Measurements from ENCODE around the gene KIAA1755. TPM values are rescaled to one million over a fixed set of nuclear protein-coding genes. Genes with fewer than 3 reads are reported as not detected.

The KIAA1755 gene
- polyA plus RNA-seq (2013, experiment 1 of 2; ENCODE audit: insufficient read length) = 1.3 TPM
- polyA plus RNA-seq (2013, experiment 2 of 2; ENCODE audit: insufficient read length) = 2.1 TPM

DNA sequence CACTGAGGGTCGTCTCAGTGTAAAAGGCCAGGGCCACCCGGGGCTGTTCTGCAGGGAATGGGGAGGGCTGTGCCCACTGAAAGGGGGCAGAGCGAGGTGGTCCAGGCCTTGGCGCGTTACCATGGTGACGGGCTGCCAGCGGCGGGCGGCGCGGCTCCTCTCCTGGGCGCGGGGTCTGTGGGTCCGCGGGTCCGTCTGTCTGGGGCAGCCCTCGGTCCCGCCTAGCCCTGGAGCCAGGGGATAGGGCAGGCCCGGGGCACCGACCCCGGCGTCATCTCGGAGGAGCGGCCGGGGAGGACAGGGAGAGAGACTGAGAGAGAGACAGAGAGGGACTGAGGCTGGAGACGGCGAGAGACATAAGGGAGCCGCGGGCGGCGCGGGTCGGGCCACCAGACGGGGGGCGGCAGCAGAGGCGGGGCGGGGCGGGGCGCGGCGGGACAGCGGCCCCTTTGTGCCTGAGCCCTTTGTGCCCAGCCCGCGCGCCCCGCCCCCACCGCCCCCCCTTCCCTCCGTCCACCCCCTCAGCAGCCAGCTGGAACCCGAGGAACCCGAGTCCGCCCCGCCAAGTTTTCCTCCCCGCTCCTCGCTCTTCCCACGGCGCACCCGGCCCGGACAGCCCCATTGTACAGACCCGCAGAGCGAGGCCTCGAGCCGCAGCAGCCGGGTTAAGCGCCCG is at the start of gene KIAA1755:
Gene KIAA1755, minus strand, starts transcription at position 358 of the 676 bp plus-strand sequence. Its CDS starts 235 bp downstream, at position 123.
- no peak for DNase-seq

- no peak for DNase-seq
Measured at GRCh38 chr20:38308447-38308846, 47.9 kb upstream of the KIAA1755 start.

- DNase-seq = no peak
Measured at GRCh38 chr20:38308047-38308438, 47.5 kb upstream of the KIAA1755 start.

GRCh38 chr20:38307371-38308046 is 47.0 kb upstream of the KIAA1755 start:
- DNase-seq = peak; percentile 73

- no peak for DNase-seq
Measured at GRCh38 chr20:38306379-38306778, 45.8 kb upstream of the KIAA1755 start.

GRCh38 chr20:38305541-38305940 is 45.0 kb upstream of the KIAA1755 start:
- DNase-seq = no peak

- peak; percentile 21 for DNase-seq
Measured at GRCh38 chr20:38304845-38305447, 44.4 kb upstream of the KIAA1755 start.

GRCh38 chr20:38303908-38304379 is 43.4 kb upstream of the KIAA1755 start, which contains the start of gene BPI:
BPI (plus strand) TSS chr20:38304156; CDS start chr20:38304224, 68 bp downstream.
- DNase-seq = peak; percentile 64

DNA sequence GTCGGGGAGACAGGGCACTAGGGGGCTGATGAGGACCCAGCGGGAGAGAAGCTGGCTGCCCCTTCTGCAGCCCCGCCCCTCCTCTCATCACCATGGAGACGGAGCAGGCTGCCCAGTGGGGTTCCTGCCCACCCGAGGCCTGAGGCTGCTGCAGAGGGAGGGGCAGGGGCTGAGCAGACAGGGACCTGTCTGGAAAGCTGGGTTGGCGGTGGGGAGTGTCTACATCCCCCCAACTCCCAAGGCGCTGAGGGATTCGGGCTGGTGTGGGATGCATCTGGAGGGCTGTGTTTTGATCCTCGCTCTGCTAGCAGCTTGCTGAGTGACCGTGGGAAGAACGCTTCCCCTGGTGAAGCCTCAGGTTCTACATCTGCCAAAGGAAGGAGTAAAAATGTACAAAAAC is 42.3 kb upstream of the KIAA1755 start:
- no peak for DNase-seq

DNA sequence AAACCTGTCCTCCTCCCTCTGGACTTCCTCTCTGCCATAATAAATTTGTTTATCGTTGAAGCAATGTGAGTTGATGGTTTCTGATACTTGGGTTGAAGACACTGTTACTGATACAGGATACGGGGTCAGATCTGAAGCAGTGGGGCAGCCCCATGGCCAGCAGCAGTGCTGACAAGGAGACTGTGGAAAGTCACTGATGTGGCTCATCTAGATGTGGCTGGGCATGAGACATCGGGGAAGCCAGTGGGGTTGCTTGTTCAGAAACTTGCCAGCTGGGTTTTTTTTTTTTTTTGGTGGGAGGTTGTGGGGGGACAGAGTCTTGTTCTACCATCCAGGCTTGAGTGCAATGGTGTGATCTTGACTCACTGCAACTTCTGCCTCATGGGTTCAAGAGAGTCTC is 40.8 kb upstream of the KIAA1755 start:
- no peak for DNase-seq

DNA sequence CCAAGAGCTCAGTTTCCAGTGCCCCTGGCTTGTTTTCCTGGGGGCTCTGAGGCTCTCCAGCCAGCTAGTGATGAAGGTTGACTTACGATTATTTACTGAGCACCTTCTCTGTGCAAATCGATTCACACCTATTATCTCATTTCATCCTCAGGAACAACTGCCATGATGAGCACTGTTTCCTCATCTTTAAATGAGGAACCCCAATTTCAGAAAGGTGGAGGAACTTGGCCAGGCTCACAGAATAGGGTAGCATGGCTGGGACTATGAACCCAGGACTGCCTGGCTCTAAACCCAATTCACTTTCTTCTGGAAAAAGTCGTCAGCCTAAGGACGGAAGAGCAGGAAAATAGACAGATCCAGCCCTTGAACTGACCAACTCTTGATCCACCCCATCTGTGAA is 39.9 kb upstream of the KIAA1755 start:
- no peak for DNase-seq

DNA sequence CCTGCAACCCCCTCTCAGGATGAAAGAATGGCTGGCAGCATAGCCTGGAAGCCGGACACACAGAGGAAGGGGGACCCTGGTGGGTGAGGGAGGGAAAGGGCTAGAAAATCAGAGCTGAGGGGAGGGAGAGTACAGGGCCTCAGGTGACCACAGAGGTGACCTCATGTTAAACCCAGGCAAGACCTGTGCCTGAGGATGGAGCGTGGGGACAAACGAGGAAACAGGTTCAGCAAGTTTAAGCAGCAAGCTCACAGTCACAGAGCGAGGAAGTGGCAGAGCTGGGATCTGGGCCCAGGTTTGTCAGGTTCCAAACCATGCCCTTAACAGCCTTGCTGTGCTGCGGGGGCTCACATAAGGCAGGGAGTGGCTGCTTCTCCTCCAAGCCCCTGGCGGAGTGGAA is 39.4 kb upstream of the KIAA1755 start:
- no peak for DNase-seq

DNA sequence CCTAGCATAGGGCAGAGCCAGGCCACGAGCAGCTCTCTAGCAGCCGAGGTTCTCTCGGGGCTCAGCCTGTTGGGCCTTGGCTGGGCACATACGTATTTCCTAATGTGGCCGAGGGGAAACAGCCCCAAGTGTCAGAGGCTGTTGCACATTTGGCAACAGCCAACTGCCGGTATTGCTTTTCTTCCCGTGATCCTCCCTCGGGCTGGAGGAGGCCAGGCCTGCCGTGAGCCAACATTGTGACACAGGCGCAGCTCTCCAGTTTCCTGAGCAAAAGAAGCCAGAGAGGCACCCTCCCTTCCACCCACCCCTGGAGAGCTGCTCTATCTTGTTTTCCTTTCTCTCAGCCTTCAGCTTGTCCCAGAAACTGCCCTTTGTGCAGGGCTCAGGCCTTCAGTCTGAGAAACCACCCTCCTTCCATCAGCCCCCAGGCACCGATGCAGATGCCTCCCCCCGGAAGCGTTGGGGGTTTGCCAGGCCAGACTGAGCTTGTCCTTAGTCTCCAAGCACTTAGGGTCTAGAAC is 38.3 kb upstream of the KIAA1755 start:
- DNase-seq = peak; percentile 15

- DNase-seq = no peak
Measured at GRCh38 chr20:38297916-38298674, 37.6 kb upstream of the KIAA1755 start.

DNA sequence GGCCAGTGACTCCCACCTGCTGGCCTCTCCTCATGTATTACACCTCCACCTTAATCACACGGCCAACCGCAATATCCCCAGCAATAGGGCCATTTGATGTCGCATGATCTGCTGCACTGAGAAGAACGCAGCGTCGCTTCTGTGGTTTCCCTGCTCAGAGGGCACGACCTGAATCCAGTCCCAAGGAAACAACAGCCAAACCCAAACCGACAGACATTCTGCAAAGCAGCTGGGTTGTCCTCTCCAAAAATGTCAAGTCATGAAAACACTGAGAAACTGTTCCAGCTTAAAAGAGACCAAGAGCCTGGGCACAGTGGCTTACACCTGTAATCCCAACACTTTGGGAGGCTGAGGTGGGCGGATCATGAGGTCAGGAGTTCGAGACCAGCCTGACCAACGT is 35.9 kb upstream of the KIAA1755 start:
- DNase-seq = no peak

DNA sequence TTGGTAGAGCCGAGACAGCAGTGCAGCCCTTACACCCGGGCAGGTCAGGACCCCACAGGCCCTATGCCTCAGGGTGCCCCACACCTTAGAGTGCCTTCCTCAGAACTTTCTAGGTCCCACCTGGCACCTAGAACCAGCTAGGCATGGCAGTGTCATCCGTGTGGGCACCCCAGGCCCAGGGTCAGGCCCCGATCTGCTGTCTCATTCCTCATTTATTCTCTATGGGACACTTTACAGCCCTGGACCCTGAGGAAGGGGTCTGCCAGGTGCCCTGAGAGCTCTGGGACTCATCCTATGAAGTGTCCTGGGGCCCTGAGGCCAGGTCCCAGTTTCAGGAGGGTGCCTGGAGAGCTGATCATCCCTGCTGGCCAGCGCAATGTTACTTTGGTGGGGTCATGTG is 35.3 kb upstream of the KIAA1755 start:
- no peak for DNase-seq

- DNase-seq = no peak
Measured at GRCh38 chr20:38294076-38294591, 33.6 kb upstream of the KIAA1755 start.

DNA sequence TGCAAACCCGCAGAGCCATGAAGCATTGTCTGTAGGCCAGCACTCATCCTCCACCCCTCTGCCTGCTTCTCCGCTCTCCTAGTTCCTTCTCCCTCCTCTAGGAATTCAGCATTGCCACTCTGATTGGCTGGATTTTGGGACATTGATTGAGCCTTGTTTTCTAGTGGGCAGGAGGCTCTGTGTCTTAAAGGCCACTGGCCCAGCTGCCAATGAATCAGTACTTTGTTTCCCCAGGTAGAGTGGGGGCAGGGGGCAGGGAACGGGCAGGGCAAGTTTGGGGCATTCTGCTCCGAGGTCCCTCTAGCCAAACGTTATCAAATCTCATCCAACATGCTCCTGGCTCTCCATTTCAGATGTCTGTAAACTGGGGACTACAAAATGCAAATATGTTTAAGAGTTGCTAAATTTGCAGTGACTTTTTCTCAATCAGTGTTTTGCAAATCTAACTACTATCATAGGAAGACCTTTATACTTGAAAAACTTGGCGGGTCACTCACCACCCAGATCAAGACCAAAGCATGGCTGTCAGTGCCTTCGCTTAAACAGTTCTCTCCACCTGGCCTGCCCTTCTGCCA is 33.0 kb upstream of the KIAA1755 start:
- DNase-seq = peak; percentile 45

DNA sequence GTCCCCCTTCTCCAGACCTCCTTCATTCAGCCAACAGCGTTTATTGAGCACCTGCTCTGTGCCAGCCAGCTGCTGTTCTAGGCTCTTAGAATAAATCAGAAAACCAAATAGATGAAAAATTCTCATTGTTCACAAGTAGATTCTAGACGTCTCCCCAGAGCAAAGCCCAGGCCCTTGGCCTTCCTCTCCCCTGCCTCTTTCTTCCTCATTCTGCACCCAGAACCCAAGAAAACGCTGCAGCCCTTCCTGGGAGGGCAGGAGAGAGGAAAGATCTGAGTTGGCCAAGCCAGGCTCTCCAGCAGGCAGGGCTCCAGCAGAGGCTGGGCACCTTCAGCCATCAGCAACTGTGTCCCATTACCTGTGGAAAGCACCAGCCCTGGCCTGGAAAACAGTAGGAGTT is 31.4 kb upstream of the KIAA1755 start:
- DNase-seq = no peak

GRCh38 chr20:38290829-38291814 is 30.6 kb upstream of the KIAA1755 start:
- DNase-seq = peak; percentile 54

All from fibroblast of skin of abdomen (primary cell).